Ishikawa (cell line): ENCODE results near the gene LRP5.

Experiments used
- CEBPB ChIP-seq: IDR thresholded peaks from 2 replicates; pipeline ENCODE4 v1.6.1; 2012
- CREB1 ChIP-seq: IDR thresholded peaks from 2 replicates; pipeline ENCODE4 v1.6.1; 2012; ENCODE audit warnings: low read depth
- EGR1 ChIP-seq: IDR thresholded peaks from 2 replicates; pipeline ENCODE4 v1.6.1; 2012
- EP300 ChIP-seq: IDR thresholded peaks from 2 replicates; pipeline ENCODE4 v1.6.1; 2012; ENCODE audit warnings: borderline replicate concordance
- FOXM1 ChIP-seq: IDR thresholded peaks from 2 replicates; pipeline ENCODE4 v1.6.1; 2012; ENCODE audit warnings: low read depth, borderline replicate concordance
- NFIC ChIP-seq: IDR thresholded peaks from 2 replicates; pipeline ENCODE4 v1.6.1; 2012
- RAD21 ChIP-seq: IDR thresholded peaks from 2 replicates; pipeline ENCODE4 v1.6.1; 2012; ENCODE audit warnings: low read depth
- REST ChIP-seq: IDR thresholded peaks from 2 replicates; pipeline ENCODE4 v1.6.1; 2012; ENCODE audit warnings: low read depth, mild to moderate bottlenecking
- TAF1 ChIP-seq: IDR thresholded peaks from 2 replicates; pipeline ENCODE4 v1.6.1; 2012; ENCODE audit warnings: low read depth, mild to moderate bottlenecking
- TCF12 ChIP-seq: IDR thresholded peaks from 2 replicates; pipeline ENCODE4 v1.6.1; 2012; ENCODE audit warnings: low read depth
- TEAD4 ChIP-seq: IDR thresholded peaks from 2 replicates; pipeline ENCODE4 v1.6.1; 2012
- YY1 ChIP-seq: IDR thresholded peaks from 2 replicates; pipeline ENCODE4 v1.6.1; 2012; ENCODE audit warnings: low read depth
- ZBTB7A ChIP-seq: IDR thresholded peaks from 2 replicates; pipeline ENCODE4 v1.6.1; 2012; ENCODE audit warnings: low read depth
- TF ChIP-seq, protein P1 (sequence below): IDR thresholded peaks from 2 replicates; pipeline ENCODE4 v1.6.1; 2012
- TF ChIP-seq, protein P2 (sequence below): IDR thresholded peaks from 2 replicates; pipeline ENCODE4 v1.6.1; 2012

LRP5 gene

DNA sequence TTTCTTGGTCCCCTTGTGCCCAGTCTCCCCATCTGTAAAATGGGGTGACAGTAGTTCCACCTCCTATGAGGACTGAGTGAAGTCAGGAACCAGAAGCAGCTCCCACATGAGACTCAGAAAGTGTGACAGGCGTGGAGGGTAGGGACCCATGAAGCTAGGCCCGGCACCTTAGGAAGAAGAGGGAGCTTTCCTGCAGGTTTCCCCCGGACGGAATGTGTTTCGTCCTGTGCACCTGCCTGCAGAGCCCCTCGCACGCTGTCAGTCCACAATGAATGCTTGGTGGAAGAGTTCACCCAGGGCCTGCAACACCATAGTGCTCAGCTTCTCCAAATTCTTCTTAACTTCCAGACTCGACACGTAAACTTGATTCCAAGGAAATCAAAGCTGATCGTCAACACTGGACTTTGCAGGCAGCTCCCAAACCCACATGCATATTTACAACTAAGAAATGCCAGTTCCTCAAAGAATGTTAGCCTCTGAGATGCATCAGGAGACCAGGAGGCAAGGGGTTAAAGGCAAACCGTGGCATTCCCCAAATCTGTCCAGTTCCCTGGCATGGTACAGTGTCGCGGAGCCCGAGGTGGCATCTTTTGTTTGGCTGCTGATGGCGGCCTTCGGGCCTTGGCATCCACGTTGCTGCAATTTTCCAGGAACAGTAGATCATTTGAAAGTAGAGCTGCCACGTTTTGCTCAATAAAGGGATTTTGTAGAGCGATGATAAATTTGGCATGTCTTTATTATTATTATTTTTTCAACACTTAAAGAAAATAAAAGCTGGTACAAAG, 15.4 kb downstream of the LRP5 start:
- TF ChIP-seq CREB1 = no peak
- TF ChIP-seq TCF12 = no peak
- no peak for TF ChIP-seq YY1
- no peak for TF ChIP-seq EGR1
- no peak for TF ChIP-seq NFIC
- TF ChIP-seq RAD21 = no peak
- TF ChIP-seq REST = no peak
- TF ChIP-seq EP300 = no peak
- no peak for TF ChIP-seq CEBPB
- no peak for TF ChIP-seq ZBTB7A
- TF ChIP-seq TEAD4 = no peak
- TF ChIP-seq, protein P1, sequence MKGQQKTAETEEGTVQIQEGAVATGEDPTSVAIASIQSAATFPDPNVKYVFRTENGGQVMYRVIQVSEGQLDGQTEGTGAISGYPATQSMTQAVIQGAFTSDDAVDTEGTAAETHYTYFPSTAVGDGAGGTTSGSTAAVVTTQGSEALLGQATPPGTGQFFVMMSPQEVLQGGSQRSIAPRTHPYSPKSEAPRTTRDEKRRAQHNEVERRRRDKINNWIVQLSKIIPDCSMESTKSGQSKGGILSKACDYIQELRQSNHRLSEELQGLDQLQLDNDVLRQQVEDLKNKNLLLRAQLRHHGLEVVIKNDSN = no peak
- TF ChIP-seq, protein P2, sequence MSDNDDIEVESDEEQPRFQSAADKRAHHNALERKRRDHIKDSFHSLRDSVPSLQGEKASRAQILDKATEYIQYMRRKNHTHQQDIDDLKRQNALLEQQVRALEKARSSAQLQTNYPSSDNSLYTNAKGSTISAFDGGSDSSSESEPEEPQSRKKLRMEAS = no peak
- no peak for TF ChIP-seq FOXM1
- no peak for TF ChIP-seq TAF1

- TF ChIP-seq TAF1 = no peak
- TF ChIP-seq CEBPB = no peak
- TF ChIP-seq EP300 = no peak
- no peak for TF ChIP-seq YY1
- no peak for TF ChIP-seq EGR1
- TF ChIP-seq ZBTB7A = no peak
- no peak for TF ChIP-seq RAD21
- TF ChIP-seq FOXM1 = no peak
Measured at GRCh38 chr11:68328374-68329091, 16.1 kb downstream of the LRP5 start.

DNA sequence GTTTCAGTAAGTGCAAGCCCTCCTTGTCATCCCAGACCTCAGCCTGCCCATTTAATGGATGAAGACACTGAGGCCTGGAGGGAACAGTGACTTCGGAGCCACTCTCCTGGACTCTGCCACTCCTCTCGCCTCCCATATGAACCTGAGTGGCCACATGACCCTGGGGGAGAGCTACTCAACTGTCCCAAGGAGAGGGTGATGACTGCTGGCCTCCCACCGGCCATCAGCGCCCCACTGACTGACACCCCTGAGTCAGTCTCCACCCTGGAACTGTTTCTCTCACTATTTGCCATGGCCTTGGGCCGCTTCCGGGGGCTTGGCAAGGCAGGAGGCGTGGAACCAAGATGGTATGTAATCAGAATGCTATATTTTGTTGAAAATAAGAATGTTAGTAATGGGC, 17.1 kb downstream of the LRP5 start:
- TF ChIP-seq REST (no peak), EGR1 (no peak)

- TF ChIP-seq, protein P2 = no peak
- no peak for TF ChIP-seq REST
- no peak for TF ChIP-seq TAF1
- no peak for TF ChIP-seq TEAD4
- no peak for TF ChIP-seq EGR1
- TF ChIP-seq YY1 = no peak
- TF ChIP-seq CEBPB = no peak
- TF ChIP-seq RAD21 = no peak
- no peak for TF ChIP-seq ZBTB7A
- no peak for TF ChIP-seq EP300
- TF ChIP-seq FOXM1 = no peak
- no peak for TF ChIP-seq CREB1
- TF ChIP-seq TCF12 = no peak
Measured at GRCh38 chr11:68329978-68330699, 17.7 kb downstream of the LRP5 start.
